Heart left ventricle (tissue), 16 donors: ENCODE results near the gene BNC2. TPM values are rescaled to one million over a fixed set of nuclear protein-coding genes. Genes with fewer than 3 reads are reported as not detected.

Experiments used
- ATAC-seq, 4 donors: fragments of 200-7000 bp; cut with Tn5 transposase; one replicate each; pipeline ENCODE4 v1.9.1; 2020 to 2022; ENCODE audit warnings: moderate library complexity in 4 of 4, mild to moderate bottlenecking in 3 of 4, moderate number of reproducible peaks in 1 of 4
- DNase-seq, 5 donors: peaks; one replicate each; pipeline ENCODE4 v3.0.0-alpha.2; 2020
- H3K27ac ChIP-seq, 12 donors: fragments of 200-600 bp; sonication (generic) in 4 of 12; one replicate each; pipeline versions ENCODE4 v1.5.0 to v1.8.0; 2016 to 2022; ENCODE audit warnings: mild to moderate bottlenecking in 2 of 12
- H3K27me3 ChIP-seq, 9 donors: fragments of 200-600 bp; sonication (generic) in 2 of 9; one replicate each; pipeline versions ENCODE4 v1.5.1 to v1.8.0; 2016 to 2022; ENCODE audit warnings: mild to moderate bottlenecking in 3 of 9
- H3K36me3 ChIP-seq, 9 donors: fragments of 200-600 bp; sonication (generic) in 2 of 9; one replicate each; pipeline versions ENCODE4 v1.5.0 to v1.8.0; 2018 to 2022; ENCODE audit warnings: mild to moderate bottlenecking in 2 of 9
- H3K4me1 ChIP-seq, 12 donors: fragments of 200-600 bp; sonication (generic) in 4 of 12; one replicate each; pipeline versions ENCODE4 v1.5.0 to v1.8.0; 2016 to 2022; ENCODE audit warnings: mild to moderate bottlenecking in 3 of 12
- H3K4me3 ChIP-seq, 12 donors: fragments of 200-600 bp; sonication (generic) in 4 of 12; one replicate each; pipeline versions ENCODE4 v1.5.0 to v1.8.0; 2017 to 2022; ENCODE audit warnings: mild to moderate bottlenecking in 9 of 12, moderate library complexity in 4 of 12
- H3K9me3 ChIP-seq, 12 donors: fragments of 200-600 bp; sonication (generic) in 4 of 12; one replicate each; pipeline versions ENCODE4 v1.5.0 to v1.8.0; 2016 to 2022; ENCODE audit warnings: mild to moderate bottlenecking in 1 of 12
- POLR2A ChIP-seq, 2 donors: fragments of 450-650 bp; IDR thresholded peaks; one replicate each; pipeline ENCODE4 v1.6.1; 2017; ENCODE audit warnings: antibody characterized with exemption in 2 of 2, mild to moderate bottlenecking in 2 of 2, moderate library complexity in 2 of 2
- WGBS, 4 donors: extraction: QIAGEN DNeasy Blood & Tissue Kit in 2 of 4; methylation state at CpG; one replicate each; pipeline versions ENCODE4 v1.1.5 to v1.1.7; 2013 to 2018; 5-methylcytosine and 5-hydroxymethylcytosine counted together
- intact Hi-C, 10 donors: fragments of 100-400 bp; cut with DNase I; formaldehyde crosslinking; loops; one replicate each; pipeline versions ENCODE4 v1.11.1 to v1.14.2; 2022
- polyA plus RNA-seq, 2 donors: library from polyadenylated mRNA; stranded (reverse); fragments of 200-250 nt; gene quantifications; one replicate each; pipeline ENCODE4 v1.2.3, GENCODE V29; 2013
- total RNA-seq, 9 donors: library from RNA; depleted of rRNA in 2 of 9; stranded (reverse); fragments of >200 nt in 2 of 9; fragmentation: NEBNext Ultra II Directional in 3 of 9; extraction: Animal tissue kit (Norgen Biotek cat#: 25700) in 3 of 9; gene quantifications; one replicate each; pipeline versions ENCODE4 v1.1.0 to v1.2.4, GENCODE V29; 2016 to 2023
- TF ChIP-seq, protein P1 (sequence below), 12 donors: fragments of 200-600 bp; sonication (generic) in 4 of 12; IDR thresholded peaks; one replicate each; pipeline versions ENCODE4 v1.5.0 to v1.8.0; 2018 to 2022; ENCODE audit warnings: antibody characterized with exemption in 12 of 12, mild to moderate bottlenecking in 5 of 12
- donor health status: ischemic (EF 13 %, LVEDD 7.1; RV severe dilation, severe dysfunction).
- donor health status: healthy with polysubstance abuse.
- donor health status: DM: no; HTN: yes; CAD: no.
- donor health status: DM: no; HTN: no; CAD: no.
- donor health status: ischemic (EF 25% LVEDD 6.9; RV normal size, moderate dysfunction).
- donor health status: ischemic (EF 25% LVEDD 5.7; RV mildly dilated, moderate dysfunction).
- donor health status: healthy.
- donor health status: DM: yes; HTN: yes; CAD: no.
- donor health status: ischemic (EF 35%, LVEDD 5.7; RV mildly dilated, moderate dysfunction).
- donor health status: nonischemic (EF 11% LVEDD 7.7; RV severe dilation, severe dysfunction).
- donor health status: DM: yes; HTN: yes; CAD: no.
- donor health status: PGD.
- donor health status: ischemic (EF 29% LVEDD 5.4; RV normal size, mild dysfunction).
- donor health status: nonischemic (EF 23%, LVEDD 6.1; RV moderate dilation, normal function).

BNC2 gene
- total and polyA plus RNA-seq, 11 donors = 0.38 to 27.1 (median 3.8) TPM

DNA sequence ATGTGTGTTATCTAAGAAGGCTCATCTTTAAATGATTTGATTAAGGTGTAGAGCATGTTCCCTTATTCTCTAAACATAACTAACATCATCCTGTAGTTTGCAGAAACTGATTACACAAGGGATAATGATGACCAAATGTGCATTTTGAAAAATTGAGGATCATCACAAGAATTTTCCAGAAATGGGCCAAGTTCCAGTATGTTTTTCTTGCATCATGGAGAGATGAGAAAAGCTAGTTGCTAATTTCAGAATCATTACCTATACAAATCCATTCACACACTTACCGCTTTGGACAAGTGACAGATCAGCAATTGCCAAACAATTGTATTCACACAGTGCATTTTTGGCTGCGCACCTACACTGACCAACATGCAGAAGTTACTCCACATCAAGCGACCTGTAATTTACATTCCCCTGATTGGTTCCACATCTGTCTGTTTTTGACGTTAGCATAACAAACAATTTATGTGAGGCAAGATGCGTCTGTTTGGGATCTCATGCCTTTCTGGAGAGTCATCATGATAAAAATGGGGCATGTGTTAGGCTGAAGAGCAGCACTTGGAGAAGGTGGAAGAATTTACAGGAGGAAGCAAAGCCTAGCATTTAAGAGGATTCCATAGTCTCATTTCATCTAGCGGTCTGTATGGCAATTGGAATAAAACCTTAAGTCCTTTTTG lies 2.8 kb upstream of the BNC2 start:
- intact Hi-C loops = no loop called here
- Histone ChIP-seq H3K9me3 (no peaks in the 10 kb centered on the region), H3K36me3 (no peaks in the 10 kb centered on the region), H3K27me3 (peaks cover 3 to 43% (median 14%) of the 10 kb centered on the region in 9 donors), H3K4me3 (no peak overlapping the region), H3K4me1 (peaks cover 0 to 29% (median 2%) of the 10 kb centered on the region in 12 donors), H3K27ac (no peak overlapping the region)
- ATAC-seq (no peak), DNase-seq (no peak)
- 68 to 74% (median 71%) methylated on average over 6 of the region's 6 CpGs for WGBS, 4 donors
- TF ChIP-seq, protein P1, sequence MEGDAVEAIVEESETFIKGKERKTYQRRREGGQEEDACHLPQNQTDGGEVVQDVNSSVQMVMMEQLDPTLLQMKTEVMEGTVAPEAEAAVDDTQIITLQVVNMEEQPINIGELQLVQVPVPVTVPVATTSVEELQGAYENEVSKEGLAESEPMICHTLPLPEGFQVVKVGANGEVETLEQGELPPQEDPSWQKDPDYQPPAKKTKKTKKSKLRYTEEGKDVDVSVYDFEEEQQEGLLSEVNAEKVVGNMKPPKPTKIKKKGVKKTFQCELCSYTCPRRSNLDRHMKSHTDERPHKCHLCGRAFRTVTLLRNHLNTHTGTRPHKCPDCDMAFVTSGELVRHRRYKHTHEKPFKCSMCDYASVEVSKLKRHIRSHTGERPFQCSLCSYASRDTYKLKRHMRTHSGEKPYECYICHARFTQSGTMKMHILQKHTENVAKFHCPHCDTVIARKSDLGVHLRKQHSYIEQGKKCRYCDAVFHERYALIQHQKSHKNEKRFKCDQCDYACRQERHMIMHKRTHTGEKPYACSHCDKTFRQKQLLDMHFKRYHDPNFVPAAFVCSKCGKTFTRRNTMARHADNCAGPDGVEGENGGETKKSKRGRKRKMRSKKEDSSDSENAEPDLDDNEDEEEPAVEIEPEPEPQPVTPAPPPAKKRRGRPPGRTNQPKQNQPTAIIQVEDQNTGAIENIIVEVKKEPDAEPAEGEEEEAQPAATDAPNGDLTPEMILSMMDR (IDR thresholded peaks at IDR 0.05) = no peak
- TF ChIP-seq POLR2A (IDR thresholded peaks at IDR 0.05) = no peak

DNA sequence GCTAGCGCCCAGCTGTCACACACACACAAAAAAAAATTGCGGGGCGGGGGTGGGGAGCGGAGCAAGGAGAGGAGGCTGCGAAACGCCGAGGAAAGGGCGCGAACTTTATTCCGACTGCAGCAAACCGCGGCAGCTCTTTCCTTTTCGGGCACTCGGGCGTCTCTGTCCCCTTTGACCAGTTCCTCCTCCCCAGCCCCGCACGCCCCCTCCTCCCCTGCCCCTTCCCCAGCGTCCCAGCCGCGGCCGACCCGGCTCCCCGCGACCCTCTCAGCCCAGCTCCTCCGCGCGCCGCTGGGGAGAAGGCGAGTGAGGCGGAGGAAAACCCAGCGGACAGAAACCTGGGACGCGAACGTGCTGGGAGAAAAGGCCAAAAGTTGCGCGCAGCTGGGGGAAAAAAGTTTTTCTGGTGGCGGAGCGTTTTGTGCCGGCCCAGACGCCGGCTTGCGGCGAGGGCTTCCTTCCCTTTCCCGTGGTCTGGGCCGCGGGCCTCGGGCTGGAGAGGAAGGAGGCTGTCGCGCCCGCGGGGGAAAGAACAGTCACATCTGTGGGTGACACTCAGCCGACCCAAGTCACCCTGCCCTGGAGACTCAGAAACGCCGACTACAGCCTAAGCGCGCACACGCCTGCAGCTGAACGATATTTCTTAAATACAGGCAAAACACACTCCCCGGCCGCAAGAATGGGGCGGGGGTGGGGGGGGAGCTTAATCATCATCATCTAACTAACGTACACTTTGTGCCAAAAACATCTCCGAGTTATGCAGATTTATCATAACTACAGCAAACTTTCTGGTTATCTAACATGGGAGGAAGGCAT lies 1.1 kb upstream of the BNC2 start:
- peaks cover 0 to 29% (median 5%) of the 10 kb centered on the region in 12 donors for H3K4me1 ChIP-seq
- no peaks in the 10 kb centered on the region for H3K9me3 ChIP-seq
- peak; percentile 45 to 79 (median 52) for DNase-seq
- intact Hi-C loops = no loop called here
- TF ChIP-seq POLR2A (IDR thresholded peaks at IDR 0.05) = no peak
- TF ChIP-seq, protein P1 (IDR thresholded peaks at IDR 0.05) = peak in 1 of 12 donors; percentile 5
- peak in 3 of 4 donors; percentile 53 to 65 (median 60) for ATAC-seq
- H3K4me3 ChIP-seq = peak overlapping the region; percentile 45 to 92 (median 64)
- no peaks in the 10 kb centered on the region for H3K36me3 ChIP-seq
- H3K27me3 ChIP-seq = peaks cover 3 to 49% (median 24%) of the 10 kb centered on the region in 9 donors
- 1% methylated on average over 57 to 63 of the region's 63 CpGs for WGBS, 4 donors
- peak overlapping the region; percentile 22 to 92 (median 64) for H3K27ac ChIP-seq

DNA sequence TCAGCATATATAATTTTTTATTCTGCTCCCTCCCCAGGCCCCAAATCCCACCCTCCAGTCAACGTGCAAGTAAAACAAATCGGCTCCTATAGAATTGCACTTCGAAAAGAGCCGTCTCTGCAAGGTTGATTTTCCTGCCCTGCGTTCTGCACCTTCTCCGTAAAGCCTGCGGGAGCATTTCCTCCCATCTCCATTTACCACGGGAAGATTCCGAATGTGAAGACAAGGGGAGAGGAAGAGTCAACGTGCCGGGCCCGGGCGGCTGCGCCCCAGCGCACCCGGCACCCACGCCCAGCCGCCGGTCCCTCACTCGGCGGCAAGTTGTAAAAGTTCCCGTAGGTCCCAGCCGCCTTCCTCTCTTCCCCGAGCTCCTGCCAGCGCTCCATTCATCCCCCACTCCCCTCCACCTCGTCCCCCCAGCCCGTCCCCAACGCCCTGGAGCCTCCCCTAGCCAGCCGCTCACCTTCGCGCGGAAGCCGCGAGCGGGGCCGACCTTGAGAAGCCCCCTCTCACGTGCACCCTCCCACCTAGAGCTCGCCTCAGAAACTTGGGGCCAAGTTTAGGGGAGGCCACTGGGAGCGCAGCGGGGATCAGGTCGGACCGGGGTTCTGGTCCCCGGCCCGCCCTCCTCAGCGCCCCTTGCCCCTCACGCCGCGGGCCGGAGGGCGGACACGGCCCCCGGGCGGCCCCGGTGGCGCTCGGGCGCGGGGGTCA lies 431 bp downstream of the BNC2 start:
- peaks cover 3 to 49% (median 26%) of the 10 kb centered on the region in 9 donors for H3K27me3 ChIP-seq
- H3K36me3 ChIP-seq = no peaks in the 10 kb centered on the region
- peak overlapping the region; percentile 45 to 92 (median 64) for H3K4me3 ChIP-seq
- ATAC-seq (peak in 3 of 4 donors; percentile 24 to 44 (median 41)), DNase-seq (peak in 3 of 5 donors; percentile 8 to 64 (median 28))
- WGBS, 4 donors = 1% methylated on average over 43 to 58 of the region's 58 CpGs
- peaks cover 0 to 29% (median 5%) of the 10 kb centered on the region in 12 donors for H3K4me1 ChIP-seq
- H3K9me3 ChIP-seq = no peaks in the 10 kb centered on the region
- TF ChIP-seq, protein P1 (IDR thresholded peaks at IDR 0.05) = no peak
- TF ChIP-seq POLR2A (IDR thresholded peaks at IDR 0.05) = no peak
- intact Hi-C loops = loop anchor here in 1 of 10 donors (10.0 kb wide), 1 partner anchor 145 kb away; no protein-coding TSS in a partner anchor
- H3K27ac ChIP-seq = peak overlapping the region in 11 of 12 donors; percentile 42 to 92 (median 65)
